HAP-1 (cell line): ENCODE results near the gene SEMA3G.

Experiments
- DNase-seq, 2 experiments: peaks; one replicate each; pipeline ENCODE4 v3.0.0-alpha.2; 2016 to 2020; ENCODE audit warnings: low spot score in 2 of 2
- H3K27me3 ChIP-seq: fragments of 250-450 bp; sonication (Bioruptor Pico); 2 replicates; pipeline ENCODE4 v1.5.1; 2020; ENCODE audit warnings: low read depth, mild to moderate bottlenecking, moderate library complexity
- H3K36me3 ChIP-seq: fragments of 250-450 bp; sonication (Bioruptor Pico); replicated peaks from 2 replicates; pipeline ENCODE4 v1.5.1; 2020; ENCODE audit warnings: mild to moderate bottlenecking
- H3K4me1 ChIP-seq: fragments of 250-450 bp; sonication (Bioruptor Pico); 2 replicates; pipeline ENCODE4 v1.5.1; 2020; ENCODE audit warnings: mild to moderate bottlenecking
- H3K4me3 ChIP-seq: fragments of 250-450 bp; sonication (Bioruptor Pico); 2 replicates; pipeline ENCODE4 v1.5.1; 2020; ENCODE audit warnings: mild to moderate bottlenecking, moderate library complexity
- H3K9me3 ChIP-seq: fragments of 250-450 bp; sonication (Bioruptor Pico); 2 replicates; pipeline ENCODE4 v1.5.1; 2020; ENCODE audit warnings: mild to moderate bottlenecking, moderate library complexity
- in situ Hi-C: fragments of 300-500 bp; cut with MboI; formaldehyde crosslinking; loops from 3 replicates; pipeline ENCODE4 v1.14.3; 2020; ENCODE audit warnings: low sequenced_read_pairs, inconsistent platforms, mixed read lengths

The SEMA3G gene

GRCh38 chr3:52470920-52471319 lies 26.0 kb upstream of the SEMA3G start:
- Histone ChIP-seq H3K4me3 (no peak overlapping the region), H3K27me3 (no peaks in the 10 kb centered on the region), H3K36me3 (peaks cover 68% of the 10 kb centered on the region), H3K4me1 (no peaks in the 10 kb centered on the region), H3K9me3 (no peaks in the 10 kb centered on the region)
- in situ Hi-C loops: no loop called here
- DNase-seq: no peak

- Histone ChIP-seq H3K9me3 (no peaks in the 10 kb centered on the region), H3K27me3 (no peaks in the 10 kb centered on the region), H3K4me3 (no peak overlapping the region), H3K4me1 (no peaks in the 10 kb centered on the region), H3K36me3 (peaks cover 64% of the 10 kb centered on the region)
- in situ Hi-C loops: no loop called here
- DNase-seq: no peak
Measured at GRCh38 chr3:52469001-52469400, 24.1 kb upstream of the SEMA3G start.

- H3K36me3 ChIP-seq: peaks cover 61% of the 10 kb centered on the region
- in situ Hi-C loops: no loop called here
- DNase-seq: no peak
Measured at GRCh38 chr3:52468336-52468735, 23.4 kb upstream of the SEMA3G start.

GRCh38 chr3:52463416-52463815 lies 18.5 kb upstream of the SEMA3G start:
- Histone ChIP-seq H3K4me3 (no peak overlapping the region), H3K9me3 (no peaks in the 10 kb centered on the region), H3K4me1 (no peaks in the 10 kb centered on the region), H3K27me3 (no peaks in the 10 kb centered on the region), H3K36me3 (peaks cover 73% of the 10 kb centered on the region)
- DNase-seq: no peak
- in situ Hi-C loops: no loop called here

More at GRCh38 chr3:52468336-52468735, 23.4 kb upstream of the SEMA3G start:
- Histone ChIP-seq H3K9me3 (no peaks in the 10 kb centered on the region), H3K4me1 (no peaks in the 10 kb centered on the region), H3K27me3 (no peaks in the 10 kb centered on the region), H3K4me3 (no peak overlapping the region)

GRCh38 chr3:52461874-52462273 lies 17.0 kb upstream of the SEMA3G start:
- Histone ChIP-seq H3K9me3 (no peaks in the 10 kb centered on the region), H3K4me1 (peaks cover 1% of the 10 kb centered on the region), H3K36me3 (peaks cover 75% of the 10 kb centered on the region), H3K27me3 (no peaks in the 10 kb centered on the region), H3K4me3 (no peak overlapping the region)
- no peak for DNase-seq
- in situ Hi-C loops: no loop called here

GRCh38 chr3:52458770-52459545 lies 14.1 kb upstream of the SEMA3G start:
- H3K36me3 ChIP-seq: peaks cover 61% of the 10 kb centered on the region
- H3K4me3 ChIP-seq: no peak overlapping the region
- in situ Hi-C loops: no loop called here
- H3K27me3 ChIP-seq: no peaks in the 10 kb centered on the region
- DNase-seq: no peak
- H3K4me1 ChIP-seq: peaks cover 8% of the 10 kb centered on the region
- H3K9me3 ChIP-seq: no peaks in the 10 kb centered on the region

- H3K27me3 ChIP-seq: no peaks in the 10 kb centered on the region
Measured at GRCh38 chr3:52458031-52458760, 13.3 kb upstream of the SEMA3G start.

GRCh38 chr3:52456800-52457183 lies 11.9 kb upstream of the SEMA3G start:
- H3K9me3 ChIP-seq: no peaks in the 10 kb centered on the region
- in situ Hi-C loops: no loop called here
- DNase-seq: no peak
- no peaks in the 10 kb centered on the region for H3K27me3 ChIP-seq
- peaks cover 42% of the 10 kb centered on the region for H3K36me3 ChIP-seq
- H3K4me1 ChIP-seq: peaks cover 8% of the 10 kb centered on the region
- peak overlapping the region; percentile 98 for H3K4me3 ChIP-seq

More at GRCh38 chr3:52458031-52458760, 13.3 kb upstream of the SEMA3G start:
- in situ Hi-C loops: no loop called here
- H3K4me3 ChIP-seq: no peak overlapping the region
- no peaks in the 10 kb centered on the region for H3K9me3 ChIP-seq
- no peak for DNase-seq
- H3K36me3 ChIP-seq: peaks cover 56% of the 10 kb centered on the region
- peaks cover 8% of the 10 kb centered on the region for H3K4me1 ChIP-seq

GRCh38 chr3:52456169-52456799 lies 11.4 kb upstream of the SEMA3G start:
- Histone ChIP-seq H3K27me3 (no peaks in the 10 kb centered on the region), H3K36me3 (peaks cover 39% of the 10 kb centered on the region), H3K9me3 (no peaks in the 10 kb centered on the region), H3K4me3 (peak overlapping the region; percentile 98), H3K4me1 (peaks cover 8% of the 10 kb centered on the region)
- DNase-seq: peak; percentile 13 to 62
- in situ Hi-C loops: no loop called here

- in situ Hi-C loops: no loop called here
- Histone ChIP-seq H3K27me3 (no peaks in the 10 kb centered on the region), H3K9me3 (no peaks in the 10 kb centered on the region), H3K4me3 (peak within 1 kb of the TSS; percentile 98), H3K4me1 (peaks cover 8% of the 10 kb centered on the region), H3K36me3 (peaks cover 31% of the 10 kb centered on the region)
- DNase-seq: peak; percentile 70 to 95
Measured at GRCh38 chr3:52455283-52456168, 10.6 kb upstream of the SEMA3G start, which contains the start of gene NISCH. Gene NISCH, plus strand, starts transcription at chr3:52455604. Its CDS starts 38 bp downstream, at chr3:52455642.

GRCh38 chr3:52454938-52455282 lies 10.0 kb upstream of the SEMA3G start:
- in situ Hi-C loops: no loop called here
- peak overlapping the region; percentile 98 for H3K4me3 ChIP-seq
- H3K27me3 ChIP-seq: no peaks in the 10 kb centered on the region
- DNase-seq: no peak
- peaks cover 27% of the 10 kb centered on the region for H3K36me3 ChIP-seq
- no peaks in the 10 kb centered on the region for H3K9me3 ChIP-seq
- peaks cover 8% of the 10 kb centered on the region for H3K4me1 ChIP-seq

- in situ Hi-C loops: no loop called here
- H3K4me1 ChIP-seq: peaks cover 8% of the 10 kb centered on the region
- no peak for DNase-seq
- H3K36me3 ChIP-seq: peaks cover 23% of the 10 kb centered on the region
- H3K9me3 ChIP-seq: no peaks in the 10 kb centered on the region
- H3K4me3 ChIP-seq: no peak overlapping the region; the same call in 1 of the 2 replicates
- H3K27me3 ChIP-seq: no peaks in the 10 kb centered on the region
Measured at GRCh38 chr3:52454250-52454937, 9.5 kb upstream of the SEMA3G start.
